Endothelial cell of umbilical vein (primary cell): ENCODE measurements around the gene RAB40B.

Source experiments
- JUN ChIP-seq: IDR thresholded peaks from 2 replicates; pipeline ENCODE4 v1.6.1; 2011; ENCODE audit warnings: borderline replicate concordance, low read depth; ENCODE audit not compliant: insufficient read length, insufficient read depth
- POLR2AphosphoS5 ChIP-seq: IDR thresholded peaks from 2 replicates; pipeline ENCODE4 v1.6.1; 2012; ENCODE audit warnings: low read depth, mild to moderate bottlenecking, control low read depth, low read length, moderate library complexity; ENCODE audit not compliant: insufficient read depth

GRCh38 chr17:82656266-82656665 lies 42.2 kb downstream of the RAB40B start:
- no peak for TF ChIP-seq JUN
- no peak for TF ChIP-seq POLR2AphosphoS5
